Measurements from ENCODE around the gene TLE5. TPM values are rescaled to one million over a fixed set of nuclear protein-coding genes. Genes with fewer than 3 reads are reported as not detected.
A peak's percentile ranks its signal among the peaks of the same experiment; 100 is the strongest.

The TLE5 gene
- 52.7 and 76.7 TPM in 2 replicates for total RNA-seq (2013; cell fraction: nucleolus; rRNA removed)
- total RNA-seq (2014; rRNA removed) (282 and 299 TPM in 2 replicates), total RNA-seq (2014; rRNA removed; fragmentation: Illumina TruSeq; extraction: Trizol) (144 and 153 TPM in 2 replicates), total RNA-seq (2021) (354 and 373 TPM in 2 replicates), polyA plus RNA-seq (2011; rRNA removed) (272 and 329 TPM in 2 replicates), polyA plus RNA-seq (2014; fragmentation: Illumina TruSeq; extraction: Trizol) (52.9 and 154 TPM in 2 replicates), polyA plus RNA-seq (2014; fragmentation: Nextera tagmentation; extraction: Ambion mirVana) (10 to 100 TPM in 1 of 2 experiments, 1 to 10 TPM in 1; 2.5 to 13.0 TPM), polyA plus RNA-seq (2014; rRNA removed) (359 and 398 TPM in 2 replicates), polyA plus RNA-seq (2016; fragmentation: Nextera tagmentation; extraction: Ambion mirVana) (100 to 1,000 TPM in 1 of 2 experiments, 10 to 100 TPM in 1; 64.4 to 130 TPM), polyA minus RNA-seq (2011; rRNA and poly(A)+ RNA removed) (386 and 390 TPM in 2 replicates), Bru-seq, nascent RNA (percentile 87 among the genes with signal in this experiment), BruChase-seq, experiment 1, labeled RNA remaining after a 6-hour chase (percentile 95 among the genes with signal in this experiment), BruChase-seq, experiment 2, labeled RNA remaining after a 2-hour chase (percentile 88 among the genes with signal in this experiment)
- polyA plus RNA-seq (2011; ENCODE audit: low read depth): 246 TPM
- 397 and 591 TPM in 2 replicates for polyA plus RNA-seq (2011; cell fraction: cytosol; rRNA removed)
- polyA plus RNA-seq (2011; cell fraction: nucleus; rRNA removed): 669 and 746 TPM in 2 replicates
- 274 and 326 TPM in 2 replicates for polyA plus RNA-seq (2012)
- 245 and 292 TPM in 2 replicates for polyA minus RNA-seq (2011; cell fraction: cytosol; rRNA and poly(A)+ RNA removed)
- polyA minus RNA-seq (2011; cell fraction: nucleus; rRNA and poly(A)+ RNA removed): 57.5 and 83.1 TPM in 2 replicates
- long read RNA-seq, experiment 1, transcript AES-202 (7 exons, 1,608 nt): major isoform, 8 of 24 reads
- long read RNA-seq, experiment 1, partial matches to known transcripts: 1 of 24 reads
- long read RNA-seq, experiment 1, other reads (novel, unspliced or antisense): 9 of 24 reads
- long read RNA-seq, experiment 2, partial matches to known transcripts: 0 of 6 reads
- long read RNA-seq, experiment 2, other reads (novel, unspliced or antisense): 6 of 6 reads

DNA sequence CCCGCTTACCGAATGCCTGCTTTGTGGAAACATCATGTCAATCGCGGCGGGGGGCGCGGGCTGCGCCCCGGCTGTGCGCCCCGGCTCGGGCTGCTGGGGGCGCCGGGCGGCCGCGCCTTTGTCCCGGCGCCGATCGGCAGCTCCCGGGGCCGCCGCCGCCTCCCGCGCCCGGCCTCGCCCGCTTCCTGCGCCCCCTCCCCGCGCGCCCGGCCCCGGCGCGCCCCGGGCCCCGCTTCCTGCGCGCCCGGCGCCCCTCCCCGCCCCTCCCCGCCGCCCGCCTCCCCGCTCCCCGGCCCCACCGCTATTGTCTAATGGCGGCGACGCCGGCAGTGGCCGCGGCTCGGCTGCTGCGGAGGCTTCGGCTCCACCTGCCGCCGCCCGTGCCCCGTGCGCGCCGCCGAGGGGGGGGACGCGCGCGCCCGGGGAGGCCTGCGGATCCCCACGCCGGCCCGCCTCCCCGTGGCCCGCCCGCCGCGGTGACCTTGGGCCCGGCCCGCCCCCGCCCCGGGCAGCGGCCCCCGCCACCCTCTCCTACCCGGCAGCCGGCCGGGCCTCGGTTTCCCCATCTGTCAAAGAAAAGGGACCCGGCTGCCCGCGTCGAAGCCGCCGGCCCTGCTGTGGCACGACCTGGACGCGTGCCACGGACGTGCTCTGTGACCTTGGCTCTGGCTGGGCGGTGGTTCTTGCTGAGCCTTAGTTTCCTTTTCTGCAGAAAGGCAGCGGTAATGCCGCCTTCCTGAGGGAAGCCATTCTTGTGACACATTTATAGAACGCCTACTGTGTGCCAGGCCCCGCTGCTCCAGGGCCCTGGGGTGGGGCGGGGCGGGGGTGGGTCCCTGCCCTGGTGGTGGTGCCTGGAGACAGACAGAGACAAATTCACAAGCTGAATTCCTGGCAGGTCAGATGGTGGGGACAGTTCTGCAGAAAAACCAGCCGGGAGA lies at the start of gene TLE5:
TLE5 (minus strand) TSS at position 331 of the 941 bp plus-strand sequence; CDS start at position 36, 295 bp downstream.
- ChIA-PET RAD21 (ENCODE audit: unreplicated experiment) (interaction anchor here (0.6 to 3.0 kb wide), 3 partner anchors 13 to 27 kb away, joined by 3 to 13 read pairs (median 3); no protein-coding TSS in a partner anchor), CTCF (interaction anchor here (1.2 to 2.2 kb wide), 2 partner anchors 13 to 27 kb away, joined by 5 to 11 read pairs; no protein-coding TSS in a partner anchor), POLR2A (interaction anchor here (1.7 to 2.0 kb wide), 2 partner anchors 27 to 85 kb away, joined by 4 to 13 read pairs; partner anchors contain the start of gene TLE6), SMC1A (ENCODE audit: uncharacterized antibody, unreplicated experiment) (no interaction called here)
- peaks cover 11 to 14% of the 10 kb centered on the region in 2 experiments; a peak in 3 of 4 replicates for H3K36me3 ChIP-seq (ENCODE audit: control insufficient read depth in 2 of 2, insufficient read depth in 2 of 2, low read length in 1 of 2)
- BruUV-seq (replicated peaks): no TSS peak
- peak within 1 kb of the TSS; percentile 95 for H3K9ac ChIP-seq (ENCODE audit: control insufficient read depth, insufficient read depth, low read length)
- no peaks in the 10 kb centered on the region for H3K9me3 ChIP-seq (replicated peaks; ENCODE audit: control insufficient read depth, insufficient read depth, low read length)
- under 1% methylated on average over 16 of the region's 111 CpGs for WGBS (ENCODE audit: insufficient coverage, insufficient replicate concordance, low lambda C conversion rate, missing lambda C conversion rate)
- no peaks in the 10 kb centered on the region for H3K27me3 ChIP-seq (replicated peaks in 1 of 2; ENCODE audit: control insufficient read depth in 2 of 2, insufficient read depth in 2 of 2, low read length in 1 of 2)
- peaks cover 11% of the 10 kb centered on the region; the same call in 1 of the 2 replicates for H4K20me1 ChIP-seq (ENCODE audit: control insufficient read depth, insufficient read depth)
- ATAC-seq: peak; percentile 32
- H3K4me1 ChIP-seq (ENCODE audit: control insufficient read depth, insufficient read depth, low read length): peaks cover 36% of the 10 kb centered on the region
- in situ Hi-C loops (cut with MboI) (no loop called here), intact Hi-C loops (cut with micrococcal nuclease; ENCODE audit: unreplicated experiment) (no loop called here)
- FAIRE-seq: no peak
- H2AFZ ChIP-seq (ENCODE audit: control insufficient read depth, low read depth, low read length): peak within 1 kb of the TSS; percentile 60
- H3K27ac ChIP-seq (ENCODE audit: control insufficient read depth, insufficient read depth): peak within 1 kb of the TSS; percentile 87
- H3K4me2 ChIP-seq (ENCODE audit: control insufficient read depth, insufficient read depth): peak within 1 kb of the TSS; percentile 89
- no peak for DNase-seq (ENCODE audit: low read depth, low spot score)
- peaks cover 29% of the 10 kb centered on the region for H3K79me2 ChIP-seq (ENCODE audit: control insufficient read depth, insufficient read depth, low read length)
- peak within 1 kb of the TSS; percentile 88 for H3K4me3 ChIP-seq
- TF ChIP-seq ZNF687 (IDR thresholded peaks at IDR 0.05) (peak; percentile 63), ZSCAN29 (IDR thresholded peaks at IDR 0.05) (no peak), ZZZ3 (IDR thresholded peaks at IDR 0.05; ENCODE audit: control insufficient read depth, insufficient read length, low read depth) (no peak), TCF12 (IDR thresholded peaks at IDR 0.05; ENCODE audit: low read depth, low read length) (no peak), ZNF207 (IDR thresholded peaks at IDR 0.05; ENCODE audit: borderline replicate concordance) (no peak), BACH1 (IDR thresholded peaks at IDR 0.05; ENCODE audit: borderline replicate concordance) (no peak)
- TF ChIP-seq, protein P1, sequence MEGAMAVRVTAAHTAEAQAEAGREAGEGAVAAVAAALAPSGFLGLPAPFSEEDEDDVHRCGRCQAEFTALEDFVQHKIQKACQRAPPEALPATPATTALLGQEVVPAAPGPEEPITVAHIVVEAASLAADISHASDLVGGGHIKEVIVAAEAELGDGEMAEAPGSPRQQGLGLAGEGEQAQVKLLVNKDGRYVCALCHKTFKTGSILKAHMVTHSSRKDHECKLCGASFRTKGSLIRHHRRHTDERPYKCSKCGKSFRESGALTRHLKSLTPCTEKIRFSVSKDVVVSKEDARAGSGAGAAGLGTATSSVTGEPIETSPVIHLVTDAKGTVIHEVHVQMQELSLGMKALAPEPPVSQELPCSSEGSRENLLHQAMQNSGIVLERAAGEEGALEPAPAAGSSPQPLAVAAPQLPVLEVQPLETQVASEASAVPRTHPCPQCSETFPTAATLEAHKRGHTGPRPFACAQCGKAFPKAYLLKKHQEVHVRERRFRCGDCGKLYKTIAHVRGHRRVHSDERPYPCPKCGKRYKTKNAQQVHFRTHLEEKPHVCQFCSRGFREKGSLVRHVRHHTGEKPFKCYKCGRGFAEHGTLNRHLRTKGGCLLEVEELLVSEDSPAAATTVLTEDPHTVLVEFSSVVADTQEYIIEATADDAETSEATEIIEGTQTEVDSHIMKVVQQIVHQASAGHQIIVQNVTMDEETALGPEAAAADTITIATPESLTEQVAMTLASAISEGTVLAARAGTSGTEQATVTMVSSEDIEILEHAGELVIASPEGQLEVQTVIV (IDR thresholded peaks at IDR 0.05; ENCODE audit: borderline replicate concordance, partially characterized antibody): no peak
- TF ChIP-seq, protein P2, sequence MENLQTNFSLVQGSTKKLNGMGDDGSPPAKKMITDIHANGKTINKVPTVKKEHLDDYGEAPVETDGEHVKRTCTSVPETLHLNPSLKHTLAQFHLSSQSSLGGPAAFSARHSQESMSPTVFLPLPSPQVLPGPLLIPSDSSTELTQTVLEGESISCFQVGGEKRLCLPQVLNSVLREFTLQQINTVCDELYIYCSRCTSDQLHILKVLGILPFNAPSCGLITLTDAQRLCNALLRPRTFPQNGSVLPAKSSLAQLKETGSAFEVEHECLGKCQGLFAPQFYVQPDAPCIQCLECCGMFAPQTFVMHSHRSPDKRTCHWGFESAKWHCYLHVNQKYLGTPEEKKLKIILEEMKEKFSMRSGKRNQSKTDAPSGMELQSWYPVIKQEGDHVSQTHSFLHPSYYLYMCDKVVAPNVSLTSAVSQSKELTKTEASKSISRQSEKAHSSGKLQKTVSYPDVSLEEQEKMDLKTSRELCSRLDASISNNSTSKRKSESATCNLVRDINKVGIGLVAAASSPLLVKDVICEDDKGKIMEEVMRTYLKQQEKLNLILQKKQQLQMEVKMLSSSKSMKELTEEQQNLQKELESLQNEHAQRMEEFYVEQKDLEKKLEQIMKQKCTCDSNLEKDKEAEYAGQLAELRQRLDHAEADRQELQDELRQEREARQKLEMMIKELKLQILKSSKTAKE (IDR thresholded peaks at IDR 0.05; ENCODE audit: low read depth, poor library complexity, severe bottlenecking): no peak

All from GM12878 (cell line).